Sigmoid colon (tissue), 4 donors: Measurements from ENCODE around the gene PDE5A.

Experiments
- CTCF ChIP-seq, 4 experiments: fragments of 450-650 bp in 3 of 4; fragments of 200-600 bp in 1 of 4; IDR thresholded peaks; one replicate each; pipeline ENCODE4 v1.5.1; 2016 to 2019; ENCODE audit warnings: antibody characterized with exemption in 4 of 4, mild to moderate bottlenecking in 3 of 4, moderate library complexity in 2 of 4
- EP300 ChIP-seq, 4 donors: sonication (generic); formaldehyde crosslinking; IDR thresholded peaks; one replicate each; pipeline ENCODE4 v1.6.1; 2017; ENCODE audit warnings: antibody characterized with exemption in 4 of 4
- POLR2A ChIP-seq, 2 donors: fragments of 450-650 bp; IDR thresholded peaks; one replicate each; pipeline ENCODE4 v1.6.1; 2016; ENCODE audit warnings: antibody characterized with exemption in 2 of 2, mild to moderate bottlenecking in 2 of 2, moderate library complexity in 2 of 2
- POLR2AphosphoS5 ChIP-seq, 4 donors: sonication (generic); formaldehyde crosslinking; IDR thresholded peaks; one replicate each; pipeline ENCODE4 v1.6.1; 2017; ENCODE audit warnings: antibody characterized with exemption in 4 of 4

- no peak for TF ChIP-seq CTCF (IDR thresholded peaks at IDR 0.05)
- no peak for TF ChIP-seq POLR2AphosphoS5 (IDR thresholded peaks at IDR 0.05)
- no peak for TF ChIP-seq POLR2A (IDR thresholded peaks at IDR 0.05)
- no peak for TF ChIP-seq EP300 (IDR thresholded peaks at IDR 0.05)
These were observed 48.3 kb downstream of the PDE5A start for GRCh38 chr4:119580293-119580692.
